Liver (tissue), 9 donors: ENCODE measurements around the gene ST7. TPM values are rescaled to one million over a fixed set of nuclear protein-coding genes. Genes with fewer than 3 reads are reported as not detected.

Experiments used
- DNase-seq: peaks from one replicate; pipeline ENCODE4 v3.0.0-alpha.2; 2017; ENCODE audit warnings: low spot score
- H3K27ac ChIP-seq, 2 donors: one replicate each; pipeline ENCODE4 v1.7.0; 2013; ENCODE audit warnings: inconsistent platforms in 2 of 2, low read length in 2 of 2, control low read depth in 1 of 2, low read depth in 1 of 2, mild to moderate bottlenecking in 1 of 2
- H3K27me3 ChIP-seq, 4 donors: one replicate each; pipeline versions ENCODE4 v1.6.1 to v1.7.0; 2013; ENCODE audit warnings: low read length in 3 of 4, inconsistent platforms in 1 of 4, mild to moderate bottlenecking in 1 of 4, moderate library complexity in 1 of 4; ENCODE audit not compliant: control insufficient read depth in 4 of 4, insufficient read depth in 4 of 4
- H3K36me3 ChIP-seq, 4 donors: one replicate each; pipeline versions ENCODE4 v1.6.1 to v1.7.0; 2013; ENCODE audit warnings: low read length in 3 of 4, mild to moderate bottlenecking in 3 of 4, low read depth in 1 of 4, moderate library complexity in 1 of 4; ENCODE audit not compliant: control insufficient read depth in 4 of 4, insufficient read depth in 3 of 4
- H3K4me1 ChIP-seq, 4 donors: one replicate each; pipeline versions ENCODE4 v1.6.1 to v1.7.0; 2013; ENCODE audit warnings: low read length in 3 of 4, mild to moderate bottlenecking in 3 of 4, moderate library complexity in 1 of 4; ENCODE audit not compliant: control insufficient read depth in 4 of 4, insufficient read depth in 4 of 4
- H3K4me3 ChIP-seq, 3 donors: one replicate each; pipeline versions ENCODE4 v1.6.1 to v1.7.0; 2013; ENCODE audit warnings: low read length in 3 of 3, control low read depth in 1 of 3, low read depth in 1 of 3, mild to moderate bottlenecking in 1 of 3
- H3K9ac ChIP-seq, 2 donors: one replicate each; pipeline ENCODE4 v1.7.0; 2013; ENCODE audit warnings: low read length in 2 of 2, mild to moderate bottlenecking in 2 of 2, moderate library complexity in 2 of 2, control low read depth in 1 of 2, low read depth in 1 of 2
- H3K9me3 ChIP-seq, 4 donors: one replicate each; pipeline versions ENCODE4 v1.6.1 to v1.7.0; 2013; ENCODE audit warnings: low read length in 3 of 4; ENCODE audit not compliant: control insufficient read depth in 4 of 4
- CTCF ChIP-seq: fragments of 150-350 bp; IDR thresholded peaks from 2 replicates; pipeline ENCODE4 v1.5.1; 2017; ENCODE audit warnings: improper control_type of control experiment, low read depth, low read length; ENCODE audit not compliant: missing input control
- EGR1 ChIP-seq, 2 donors: IDR thresholded peaks; 2 replicates each; pipeline ENCODE4 v1.6.1; 2016 to 2018; ENCODE audit warnings: antibody characterized with exemption in 2 of 2, low read depth in 2 of 2
- FOXA1 ChIP-seq: IDR thresholded peaks from 2 replicates; pipeline ENCODE4 v1.6.1; 2016; ENCODE audit warnings: antibody characterized with exemption
- FOXA2 ChIP-seq: IDR thresholded peaks from 2 replicates; pipeline ENCODE4 v1.6.1; 2016; ENCODE audit warnings: antibody characterized with exemption
- MAX ChIP-seq: IDR thresholded peaks from 2 replicates; pipeline ENCODE4 v1.6.1; 2016; ENCODE audit warnings: antibody characterized with exemption
- REST ChIP-seq: IDR thresholded peaks from 2 replicates; pipeline ENCODE4 v1.6.1; 2016; ENCODE audit warnings: antibody characterized with exemption, mild to moderate bottlenecking
- RXRA ChIP-seq, 2 donors: IDR thresholded peaks; 2 replicates each; pipeline ENCODE4 v1.6.1; 2017 to 2018; ENCODE audit warnings: antibody characterized with exemption in 2 of 2, mild to moderate bottlenecking in 1 of 2
- TAF1 ChIP-seq: conservative IDR thresholded peaks from 2 replicates; pipeline ENCODE4 v1.6.1; 2016; ENCODE audit warnings: antibody characterized with exemption, mild to moderate bottlenecking
- YY1 ChIP-seq: IDR thresholded peaks from 2 replicates; pipeline ENCODE4 v1.6.1; 2016; ENCODE audit warnings: antibody characterized with exemption, mild to moderate bottlenecking
- ZBTB33 ChIP-seq: IDR thresholded peaks from 2 replicates; pipeline ENCODE4 v1.6.1; 2016; ENCODE audit warnings: antibody characterized with exemption
- WGBS: extraction: QIAGEN DNeasy Blood & Tissue Kit; methylation state at CpG from one replicate; pipeline ENCODE4 v1.1.7; 2013; 5-methylcytosine and 5-hydroxymethylcytosine counted together
- polyA plus RNA-seq, 2 donors: library from polyadenylated mRNA; stranded (reverse) in 1 of 2; unstranded in 1 of 2; fragments of 200-250 nt in 1 of 2; fragments of >200 nt in 1 of 2; fragmentation: Nextera tagmentation in 1 of 2; extraction: Ambion mirVana in 1 of 2; gene quantifications; one replicate each; pipeline versions ENCODE4 v1.2.1 to v1.2.3, GENCODE V29; 2013 to 2015
- total RNA-seq, 2 donors: library from RNA; depleted of rRNA; stranded (reverse); fragments of >200 nt; gene quantifications; one replicate each; pipeline ENCODE4 v1.2.3, GENCODE V29; 2014
- donor health status: healthy.
- donor health status: healthy.
- donor health status: healthy.
- donor health status: healthy.
- donor health status: healthy.

The ST7 gene
- total and polyA plus RNA-seq, 4 donors = 13.5 to 30.7 (median 22.6) TPM

- TF ChIP-seq CTCF (no peak), MAX (no peak)
These were observed 87.7 kb downstream of the ST7 start (continued) for GRCh38 chr7:117041007-117041406.

- Histone ChIP-seq H3K4me3 (no peak overlapping the region), H3K9ac (no peak overlapping the region), H3K9me3 (no peaks in the 10 kb centered on the region), H3K27me3 (no peaks in the 10 kb centered on the region), H3K4me1 (no peaks in the 10 kb centered on the region), H3K36me3 (no peaks in the 10 kb centered on the region), H3K27ac (no peak overlapping the region)
- peak; percentile 35 to 37 for TF ChIP-seq RXRA (IDR thresholded peaks at IDR 0.05)
- no peak for TF ChIP-seq EGR1 (IDR thresholded peaks at IDR 0.05; ENCODE audit: low read depth in 2 of 2)
- TF ChIP-seq FOXA1 = no peak
- no peak for TF ChIP-seq FOXA2
- 70% methylated on average over 3 of the region's 3 CpGs for WGBS
- DNase-seq = no peak
These were observed 88.5 kb downstream of the ST7 start for GRCh38 chr7:117041822-117042221.

GRCh38 chr7:117043108-117043825, 90.0 kb downstream of the ST7 start:
- Histone ChIP-seq H3K9ac (no peak overlapping the region), H3K36me3 (no peaks in the 10 kb centered on the region), H3K27me3 (no peaks in the 10 kb centered on the region), H3K4me1 (peaks cover 3 to 10% (median 6%) of the 10 kb centered on the region in 4 donors), H3K9me3 (no peaks in the 10 kb centered on the region), H3K27ac (no peak overlapping the region), H3K4me3 (no peak overlapping the region)
- WGBS = 79% methylated on average over 2 of the region's 2 CpGs
- TF ChIP-seq CTCF (no peak), REST (no peak), EGR1 (IDR thresholded peaks at IDR 0.05; ENCODE audit: low read depth in 2 of 2) (no peak), FOXA1 (no peak), ZBTB33 (no peak), YY1 (no peak), MAX (no peak), TAF1 (no peak)
- no peak for DNase-seq
